Activated naive CD4-positive, alpha-beta T cell treated with anti-CD3 and anti-CD28 coated beads, Interleukin-2, amount 50 U/mL, for 72 hours (primary cell): ENCODE measurements around the gene SIGLEC5. TPM values are rescaled to one million over a fixed set of nuclear protein-coding genes. Genes with fewer than 3 reads are reported as not detected.

Source experiments
- ATAC-seq, 2 donors: fragments of 150-1000 bp; cut with Tn5 transposase; 2 replicates each; pipeline ENCODE4 v1.10.0; 2021; ENCODE audit warnings: mild to moderate bottlenecking in 2 of 2, moderate library complexity in 2 of 2
- DNase-seq, 2 donors: peaks; one replicate each; pipeline ENCODE4 v3.0.0; 2021 to 2022; ENCODE audit warnings: low spot score in 2 of 2
- H3K27ac Mint-ChIP-seq, 2 donors: one replicate each; pipeline ENCODE4 v1.8.0; 2022; ENCODE audit warnings: mild to moderate bottlenecking in 2 of 2, mixed read lengths in 2 of 2
- H3K36me3 Mint-ChIP-seq, 2 donors: one replicate each; pipeline ENCODE4 v1.8.0; 2022; ENCODE audit warnings: mixed read lengths in 2 of 2
- H3K9me3 Mint-ChIP-seq, 2 donors: one replicate each; pipeline ENCODE4 v1.8.0; 2022; ENCODE audit warnings: mixed read lengths in 2 of 2
- total RNA-seq, 2 donors: library from RNA; stranded (reverse); gene quantifications; one replicate each; pipeline ENCODE4 v1.2.3, GENCODE V29; 2022

The SIGLEC5 gene
- total RNA-seq, 2 donors from 2014 or later: not detected

- no peak overlapping the region for H3K27ac Mint-ChIP-seq
- peaks cover 12 to 18% of the 10 kb centered on the region in 2 donors for H3K36me3 Mint-ChIP-seq
- no peak for ATAC-seq
- no peak for DNase-seq
- peaks cover 3 to 12% of the 10 kb centered on the region in 2 donors for H3K9me3 Mint-ChIP-seq
Measured at GRCh38 chr19:51598159-51598915, 31.9 kb downstream of the SIGLEC5 start.

GRCh38 chr19:51595190-51596175 is 34.7 kb downstream of the SIGLEC5 start:
- DNase-seq: no peak
- Mint-ChIP-seq H3K9me3 (peaks cover 0 to 6% of the 10 kb centered on the region in 2 donors), H3K27ac (peak overlapping the region; percentile 57 to 70), H3K36me3 (peaks cover 4 to 12% of the 10 kb centered on the region in 2 donors)
- no peak for ATAC-seq

DNA sequence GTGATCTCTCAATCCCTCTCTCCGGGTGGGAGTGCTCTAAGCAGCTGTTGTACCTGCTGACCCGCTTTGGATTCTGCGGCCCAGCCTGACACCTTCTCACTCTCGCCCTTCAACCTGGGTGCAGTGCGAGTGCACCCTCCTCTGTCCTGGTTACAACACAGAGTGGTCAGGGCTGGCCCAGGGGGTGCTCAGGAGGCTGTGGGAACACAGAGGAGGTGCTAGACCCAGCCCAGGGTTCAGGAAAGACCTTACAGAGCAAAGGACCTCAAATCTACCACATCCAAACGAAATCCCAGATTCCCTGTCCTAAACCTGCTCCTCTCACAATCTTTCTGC is 35.5 kb downstream of the SIGLEC5 start:
- peaks cover 2 to 6% of the 10 kb centered on the region in 2 donors for H3K9me3 Mint-ChIP-seq
- peak; percentile 11 to 16 for ATAC-seq
- peak overlapping the region; percentile 11 to 57 for H3K27ac Mint-ChIP-seq
- DNase-seq: no peak
- peaks cover 6 to 19% of the 10 kb centered on the region in 2 donors for H3K36me3 Mint-ChIP-seq

DNA sequence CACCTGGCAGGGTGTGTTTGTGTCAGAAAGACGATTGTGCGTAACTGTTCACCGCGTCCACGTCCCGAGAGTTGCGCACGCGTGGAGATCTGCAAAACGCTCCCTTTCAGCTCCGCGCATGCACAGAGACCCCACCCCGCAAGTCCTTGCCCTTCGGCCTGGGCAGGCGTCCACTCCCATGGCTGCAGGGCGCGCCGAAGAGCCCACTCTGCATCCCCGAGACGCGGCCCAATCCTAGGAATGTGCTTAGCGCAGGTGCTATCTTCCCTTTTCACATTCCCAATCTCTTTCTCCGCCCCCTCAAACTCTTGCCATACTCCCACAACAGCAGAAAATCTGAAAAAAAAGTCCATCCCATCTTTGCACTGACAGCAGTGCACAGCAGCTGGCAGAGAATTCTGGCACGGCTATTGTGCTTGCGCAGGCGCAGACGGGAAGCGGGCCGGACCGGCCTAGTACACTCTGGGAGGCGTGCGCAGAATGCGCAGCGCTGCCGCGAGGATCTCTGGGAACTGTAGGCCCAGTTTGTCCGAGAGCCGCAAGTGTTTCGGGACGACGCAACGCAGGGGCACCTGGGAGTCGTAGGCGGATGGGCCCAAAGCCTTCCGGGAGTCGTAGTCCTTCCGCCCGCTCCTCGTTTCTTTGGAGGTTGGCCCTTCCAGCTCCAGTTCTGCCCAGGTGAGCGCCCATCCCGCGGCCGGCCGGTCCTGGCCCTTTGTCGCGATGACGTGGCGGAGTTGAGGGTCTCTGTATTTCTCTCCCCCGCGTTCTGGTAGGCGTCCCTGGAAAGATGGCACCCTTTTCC is 36.0 kb downstream of the SIGLEC5 start:
- peak overlapping the region; percentile 11 to 57 for H3K27ac Mint-ChIP-seq
- ATAC-seq: peak; percentile 100
- peak; percentile 95 to 96 for DNase-seq
- peaks cover 6% of the 10 kb centered on the region in 2 donors for H3K9me3 Mint-ChIP-seq
- peaks cover 10 to 24% of the 10 kb centered on the region in 2 donors for H3K36me3 Mint-ChIP-seq

DNA sequence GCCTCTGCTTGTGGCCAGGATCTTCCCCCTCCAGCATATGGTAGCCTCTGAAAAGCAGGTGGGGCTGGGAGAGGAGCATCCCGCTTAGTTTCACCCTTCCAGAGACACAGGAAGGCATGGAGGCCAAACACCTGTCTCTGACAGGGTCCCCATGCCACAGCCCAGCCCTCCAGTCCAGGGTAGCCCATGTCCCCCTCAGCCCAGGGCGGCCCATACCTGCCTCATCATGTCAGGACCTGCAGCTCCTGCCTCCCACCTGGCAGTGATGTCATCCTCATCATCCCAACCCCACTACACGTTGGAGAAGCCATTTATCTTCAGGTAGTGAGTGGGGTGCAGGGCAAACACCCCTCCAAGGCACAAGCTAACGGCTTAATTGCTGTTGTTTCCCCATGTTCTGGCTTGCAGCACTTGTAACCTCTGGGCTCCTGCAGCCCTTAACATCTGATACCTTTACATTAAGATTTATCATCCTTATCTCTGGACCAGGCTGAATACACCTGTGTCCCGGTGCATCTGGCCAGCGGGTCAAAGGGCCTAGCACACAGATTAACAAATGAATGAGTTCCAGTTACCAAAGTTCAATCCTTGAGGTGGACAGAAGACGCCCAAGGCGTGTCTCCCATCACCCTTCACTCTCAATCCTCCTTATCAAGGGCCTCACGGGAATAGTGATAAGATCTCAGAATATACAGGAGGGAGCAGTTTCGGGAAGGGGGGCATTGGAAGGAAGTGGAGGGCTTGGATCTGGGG is 36.9 kb downstream of the SIGLEC5 start:
- Mint-ChIP-seq H3K36me3 (peaks cover 12 to 28% of the 10 kb centered on the region in 2 donors), H3K27ac (peak overlapping the region; percentile 11 to 57), H3K9me3 (peaks cover 6% of the 10 kb centered on the region in 2 donors)
- ATAC-seq: no peak
- DNase-seq: no peak

- Mint-ChIP-seq H3K27ac (no peak overlapping the region), H3K36me3 (peaks cover 20 to 36% of the 10 kb centered on the region in 2 donors), H3K9me3 (peaks cover 6 to 8% of the 10 kb centered on the region in 2 donors)
Measured at GRCh38 chr19:51592521-51592920, 37.7 kb downstream of the SIGLEC5 start.

GRCh38 chr19:51590441-51590840 is 39.8 kb downstream of the SIGLEC5 start:
- DNase-seq: no peak
- peaks cover 23 to 28% of the 10 kb centered on the region in 2 donors for H3K9me3 Mint-ChIP-seq
- peaks cover 41 to 56% of the 10 kb centered on the region in 2 donors for H3K36me3 Mint-ChIP-seq
- H3K27ac Mint-ChIP-seq: no peak overlapping the region
- ATAC-seq: no peak

More at GRCh38 chr19:51592521-51592920, 37.7 kb downstream of the SIGLEC5 start:
- ATAC-seq (no peak), DNase-seq (no peak)

DNA sequence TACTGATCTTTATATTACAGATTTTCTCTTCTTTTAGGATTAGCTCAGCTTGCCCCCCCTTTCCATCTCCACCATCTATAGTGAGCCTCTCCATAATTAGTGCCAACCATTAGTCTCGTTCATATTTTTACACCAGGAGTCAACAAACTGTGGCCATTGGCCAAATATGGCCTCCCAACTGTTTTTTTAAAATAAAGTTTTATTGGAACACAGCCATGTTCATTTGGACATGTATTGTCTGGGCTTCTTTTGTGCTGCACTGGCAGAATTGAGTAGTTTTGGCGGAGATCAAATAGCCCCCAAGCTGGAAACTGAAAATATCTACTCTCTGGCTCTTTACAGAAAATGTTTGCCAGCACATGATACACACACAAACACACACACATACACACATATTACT is 40.7 kb downstream of the SIGLEC5 start:
- DNase-seq: no peak
- Mint-ChIP-seq H3K9me3 (peaks cover 23 to 33% of the 10 kb centered on the region in 2 donors), H3K36me3 (peaks cover 50 to 60% of the 10 kb centered on the region in 2 donors), H3K27ac (no peak overlapping the region)
- no peak for ATAC-seq

DNA sequence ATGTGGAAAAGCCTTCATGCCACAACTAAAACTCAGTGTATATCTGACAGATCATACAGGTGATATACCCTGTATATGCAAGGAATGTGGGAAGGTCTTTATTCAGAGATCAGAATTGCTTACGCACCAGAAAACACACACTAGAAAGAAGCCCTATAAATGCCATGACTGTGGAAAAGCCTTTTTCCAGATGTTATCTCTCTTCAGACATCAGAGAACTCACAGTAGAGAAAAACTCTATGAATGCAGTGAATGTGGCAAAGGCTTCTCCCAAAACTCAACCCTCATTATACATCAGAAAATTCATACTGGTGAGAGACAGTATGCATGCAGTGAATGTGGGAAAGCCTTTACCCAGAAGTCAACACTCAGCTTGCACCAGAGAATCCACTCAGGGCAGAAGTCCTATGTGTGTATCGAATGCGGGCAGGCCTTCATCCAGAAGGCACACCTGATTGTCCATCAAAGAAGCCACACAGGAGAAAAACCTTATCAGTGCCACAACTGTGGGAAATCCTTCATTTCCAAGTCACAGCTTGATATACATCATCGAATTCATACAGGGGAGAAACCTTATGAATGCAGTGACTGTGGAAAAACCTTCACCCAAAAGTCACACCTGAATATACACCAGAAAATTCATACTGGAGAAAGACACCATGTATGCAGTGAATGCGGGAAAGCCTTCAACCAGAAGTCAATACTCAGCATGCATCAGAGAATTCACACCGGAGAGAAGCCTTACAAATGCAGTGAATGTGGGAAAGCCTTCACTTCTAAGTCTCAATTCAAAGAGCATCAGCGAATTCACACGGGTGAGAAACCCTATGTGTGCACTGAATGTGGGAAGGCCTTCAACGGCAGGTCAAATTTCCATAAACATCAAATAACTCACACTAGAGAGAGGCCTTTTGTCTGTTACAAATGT is 42.7 kb downstream of the SIGLEC5 start:
- no peak overlapping the region for H3K27ac Mint-ChIP-seq
- DNase-seq (no peak), ATAC-seq (no peak)
- peaks cover 35 to 40% of the 10 kb centered on the region in 2 donors for H3K9me3 Mint-ChIP-seq
- H3K36me3 Mint-ChIP-seq: peaks cover 70 to 74% of the 10 kb centered on the region in 2 donors

- peaks cover 77 to 81% of the 10 kb centered on the region in 2 donors for H3K36me3 Mint-ChIP-seq
- H3K9me3 Mint-ChIP-seq: peaks cover 35 to 40% of the 10 kb centered on the region in 2 donors
- ATAC-seq (no peak), DNase-seq (no peak)
- no peak overlapping the region for H3K27ac Mint-ChIP-seq
Measured at GRCh38 chr19:51586799-51587198, 43.4 kb downstream of the SIGLEC5 start.

DNA sequence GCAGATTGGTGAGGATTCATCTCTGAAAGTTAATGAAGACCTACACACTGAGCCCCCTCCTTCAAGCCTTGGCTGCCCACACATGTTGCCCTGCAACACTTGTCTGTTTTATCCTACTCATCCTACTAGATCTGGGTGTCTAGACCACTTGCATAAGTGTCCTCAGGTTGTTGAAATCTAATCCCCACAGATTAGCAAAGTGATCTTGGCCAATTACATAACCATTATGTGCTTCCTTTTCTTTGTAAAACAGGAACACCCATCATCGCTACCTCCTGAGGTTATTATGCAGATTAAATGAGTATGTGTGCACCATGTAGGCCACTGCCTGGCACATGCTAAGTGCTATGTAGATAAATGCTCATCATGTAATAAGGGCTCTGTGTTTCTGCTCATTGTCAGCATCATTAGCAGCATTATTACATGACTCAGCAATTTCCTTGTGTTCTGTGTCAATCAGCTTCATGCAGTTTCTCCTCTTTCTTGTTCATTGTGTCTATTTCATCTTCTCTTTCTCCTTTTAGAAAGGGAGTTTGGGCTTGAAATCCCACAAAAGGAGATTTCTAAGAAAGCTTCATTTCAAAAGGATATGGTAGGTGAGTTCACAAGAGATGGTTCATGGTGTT is 44.0 kb downstream of the SIGLEC5 start:
- Mint-ChIP-seq H3K36me3 (peaks cover 83 to 87% of the 10 kb centered on the region in 2 donors), H3K27ac (no peak overlapping the region), H3K9me3 (peaks cover 35 to 40% of the 10 kb centered on the region in 2 donors)
- DNase-seq: no peak
- ATAC-seq: no peak

- Mint-ChIP-seq H3K27ac (no peak overlapping the region), H3K36me3 (peaks cover 44 to 55% of the 10 kb centered on the region in 2 donors), H3K9me3 (peaks cover 0 to 3% of the 10 kb centered on the region in 2 donors)
- peak in 1 of 2 donors; percentile 61 for ATAC-seq
- DNase-seq: no peak
Measured at GRCh38 chr19:51576850-51577249, 53.4 kb downstream of the SIGLEC5 start.

DNA sequence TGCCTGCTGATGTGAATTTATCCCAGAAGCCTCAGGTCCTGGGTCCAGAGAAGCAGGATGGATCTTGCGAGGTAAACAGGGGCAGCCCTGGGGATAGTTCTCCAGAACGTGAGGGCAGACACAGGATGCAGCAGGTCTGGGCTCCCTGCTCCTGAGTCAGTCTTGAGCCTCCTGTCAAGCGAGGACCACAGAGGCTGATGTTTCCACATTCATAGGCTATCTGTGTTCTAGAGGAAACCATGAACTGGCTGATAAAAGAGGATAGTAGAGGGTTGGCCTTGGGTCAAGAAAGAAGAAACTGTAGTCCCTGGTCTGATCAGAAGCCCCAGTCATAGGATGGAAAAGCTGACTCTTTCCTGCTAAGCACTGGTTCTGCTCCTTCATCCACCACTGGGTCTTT is 56.9 kb downstream of the SIGLEC5 start:
- Mint-ChIP-seq H3K9me3 (peaks cover 0 to 4% of the 10 kb centered on the region in 2 donors), H3K36me3 (peaks cover 37 to 46% of the 10 kb centered on the region in 2 donors), H3K27ac (peak overlapping the region in 1 of 2 donors; percentile 60)
- ATAC-seq (no peak), DNase-seq (no peak)

GRCh38 chr19:51572908-51573307 is 57.3 kb downstream of the SIGLEC5 start:
- no peak for ATAC-seq
- peaks cover 0 to 4% of the 10 kb centered on the region in 2 donors for H3K9me3 Mint-ChIP-seq
- DNase-seq: no peak
- H3K36me3 Mint-ChIP-seq: peaks cover 37 to 46% of the 10 kb centered on the region in 2 donors
- H3K27ac Mint-ChIP-seq: no peak overlapping the region
